ENCODE results near the gene GPR137. TPM values are rescaled to one million over a fixed set of nuclear protein-coding genes. Genes with fewer than 3 reads are reported as not detected.
"Not testable (repeated sequence)": the region's sequence is repeated elsewhere in the genome, so short reads cannot be mapped to it uniquely, and the experiment has no call there.

Gene GPR137
- total RNA-seq, 1 donor from 2014 or later, result 56.5 TPM

- Mint-ChIP-seq H3K36me3 (ENCODE audit: insufficient read depth) (peaks cover 5% of the 10 kb centered on the region), H3K9me3 (ENCODE audit: low read depth) (no peaks in the 10 kb centered on the region), H3K4me3 (ENCODE audit: low read depth) (peak overlapping the region; percentile 22), H3K27me3 (no peaks in the 10 kb centered on the region), H3K4me1 (ENCODE audit: low read depth) (peaks cover 11% of the 10 kb centered on the region), H3K27ac (no peak overlapping the region)
- no peak for DNase-seq (ENCODE audit: low spot score, unreplicated experiment)
- TF ChIP-seq, protein P1, sequence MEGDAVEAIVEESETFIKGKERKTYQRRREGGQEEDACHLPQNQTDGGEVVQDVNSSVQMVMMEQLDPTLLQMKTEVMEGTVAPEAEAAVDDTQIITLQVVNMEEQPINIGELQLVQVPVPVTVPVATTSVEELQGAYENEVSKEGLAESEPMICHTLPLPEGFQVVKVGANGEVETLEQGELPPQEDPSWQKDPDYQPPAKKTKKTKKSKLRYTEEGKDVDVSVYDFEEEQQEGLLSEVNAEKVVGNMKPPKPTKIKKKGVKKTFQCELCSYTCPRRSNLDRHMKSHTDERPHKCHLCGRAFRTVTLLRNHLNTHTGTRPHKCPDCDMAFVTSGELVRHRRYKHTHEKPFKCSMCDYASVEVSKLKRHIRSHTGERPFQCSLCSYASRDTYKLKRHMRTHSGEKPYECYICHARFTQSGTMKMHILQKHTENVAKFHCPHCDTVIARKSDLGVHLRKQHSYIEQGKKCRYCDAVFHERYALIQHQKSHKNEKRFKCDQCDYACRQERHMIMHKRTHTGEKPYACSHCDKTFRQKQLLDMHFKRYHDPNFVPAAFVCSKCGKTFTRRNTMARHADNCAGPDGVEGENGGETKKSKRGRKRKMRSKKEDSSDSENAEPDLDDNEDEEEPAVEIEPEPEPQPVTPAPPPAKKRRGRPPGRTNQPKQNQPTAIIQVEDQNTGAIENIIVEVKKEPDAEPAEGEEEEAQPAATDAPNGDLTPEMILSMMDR (IDR thresholded peaks at IDR 0.05; ENCODE audit: unreplicated experiment), result no peak
Observed at GRCh38 chr11:64243236-64243854, 42.3 kb upstream of the GPR137 start.

DNA sequence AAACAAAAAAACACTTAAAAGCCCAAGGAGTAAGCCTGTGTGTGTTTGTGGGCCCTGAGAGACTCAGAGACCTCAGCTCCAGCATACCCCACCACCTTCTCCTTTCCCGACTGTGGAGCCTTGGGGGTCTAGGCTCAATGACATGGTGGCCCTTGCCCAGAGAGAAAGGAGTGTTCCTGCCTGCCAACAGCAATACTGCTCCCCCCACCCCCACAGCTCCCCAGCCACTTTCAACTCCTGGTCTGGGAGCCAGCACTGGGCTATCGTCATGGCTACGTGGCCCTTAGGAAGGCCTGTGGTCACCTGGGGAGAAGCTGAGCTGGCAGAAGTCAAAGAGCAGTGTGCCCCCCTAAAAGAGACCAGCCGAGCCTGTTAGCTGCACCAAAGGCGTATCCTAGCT, 41.5 kb upstream of the GPR137 start:
- H3K4me3 Mint-ChIP-seq (ENCODE audit: low read depth), result peak overlapping the region; percentile 50
- H3K4me1 Mint-ChIP-seq (ENCODE audit: low read depth), result peaks cover 11% of the 10 kb centered on the region
- peaks cover 4% of the 10 kb centered on the region for H3K36me3 Mint-ChIP-seq (ENCODE audit: insufficient read depth)
- DNase-seq (ENCODE audit: low spot score, unreplicated experiment), result no peak
- no peak overlapping the region for H3K27ac Mint-ChIP-seq
- TF ChIP-seq, protein P1 (IDR thresholded peaks at IDR 0.05; ENCODE audit: unreplicated experiment), result no peak
- no peaks in the 10 kb centered on the region for H3K27me3 Mint-ChIP-seq
- H3K9me3 Mint-ChIP-seq (ENCODE audit: low read depth), result no peaks in the 10 kb centered on the region

DNA sequence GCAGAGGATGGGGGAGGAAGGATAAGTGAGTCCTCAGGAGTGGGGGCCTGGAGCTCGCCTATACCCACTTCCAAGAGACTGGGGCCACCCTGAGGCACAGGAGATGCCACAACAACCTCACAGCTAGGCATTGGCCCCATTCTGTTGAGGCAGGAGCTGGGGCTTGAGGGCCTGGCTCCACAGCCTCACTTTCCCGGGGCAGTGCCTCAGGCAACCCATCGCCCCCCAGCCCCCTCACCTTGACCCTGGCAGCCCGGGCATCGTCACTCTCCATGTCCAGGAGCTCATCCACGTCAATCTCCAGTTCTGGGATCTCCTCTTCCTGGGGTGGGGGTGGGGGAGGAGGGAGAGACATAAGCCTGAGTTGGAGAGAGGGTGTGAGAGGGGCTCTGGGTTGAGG, 40.7 kb upstream of the GPR137 start:
- peak overlapping the region; percentile 86 for H3K4me3 Mint-ChIP-seq (ENCODE audit: low read depth)
- H3K27me3 Mint-ChIP-seq, result peaks cover 2% of the 10 kb centered on the region
- TF ChIP-seq, protein P1 (IDR thresholded peaks at IDR 0.05; ENCODE audit: unreplicated experiment), result no peak
- peaks cover 11% of the 10 kb centered on the region for H3K4me1 Mint-ChIP-seq (ENCODE audit: low read depth)
- H3K9me3 Mint-ChIP-seq (ENCODE audit: low read depth), result no peaks in the 10 kb centered on the region
- no peak overlapping the region for H3K27ac Mint-ChIP-seq
- peaks cover 4% of the 10 kb centered on the region for H3K36me3 Mint-ChIP-seq (ENCODE audit: insufficient read depth)
- no peak for DNase-seq (ENCODE audit: low spot score, unreplicated experiment)

DNA sequence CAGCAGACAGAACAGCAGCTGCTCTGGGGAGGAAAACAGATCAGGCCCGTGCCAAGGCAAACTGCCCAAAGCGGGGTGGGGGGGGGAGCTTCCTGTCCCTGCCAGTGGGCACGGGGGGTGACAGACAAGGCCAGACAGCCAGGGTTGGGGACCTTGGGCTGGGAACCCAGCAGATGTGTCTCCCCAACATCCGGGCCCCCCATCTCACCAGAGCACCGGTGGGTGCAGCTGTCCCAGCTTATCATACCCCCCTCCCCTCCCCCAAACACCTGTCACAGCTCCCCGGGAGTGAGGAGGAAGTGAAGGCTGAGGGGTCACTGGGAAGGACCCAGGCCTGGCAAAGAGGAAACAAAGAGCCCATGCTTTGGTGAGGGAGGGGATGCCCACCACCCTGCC, 40.2 kb upstream of the GPR137 start:
- TF ChIP-seq, protein P1 (IDR thresholded peaks at IDR 0.05; ENCODE audit: unreplicated experiment), result no peak
- peaks cover 8% of the 10 kb centered on the region for H3K4me1 Mint-ChIP-seq (ENCODE audit: low read depth)
- H3K27ac Mint-ChIP-seq, result peak overlapping the region; percentile 90
- H3K9me3 Mint-ChIP-seq (ENCODE audit: low read depth), result no peaks in the 10 kb centered on the region
- no peak for DNase-seq (ENCODE audit: low spot score, unreplicated experiment)
- H3K36me3 Mint-ChIP-seq (ENCODE audit: insufficient read depth), result peaks cover 4% of the 10 kb centered on the region
- peak overlapping the region; percentile 86 for H3K4me3 Mint-ChIP-seq (ENCODE audit: low read depth)
- H3K27me3 Mint-ChIP-seq, result peaks cover 3% of the 10 kb centered on the region

GRCh38 chr11:64245797-64246620, 39.6 kb upstream of the GPR137 start:
- TF ChIP-seq, protein P1 (IDR thresholded peaks at IDR 0.05; ENCODE audit: unreplicated experiment), result no peak
- Mint-ChIP-seq H3K27me3 (peaks cover 3% of the 10 kb centered on the region), H3K4me1 (ENCODE audit: low read depth) (peaks cover 6% of the 10 kb centered on the region), H3K27ac (peak overlapping the region; percentile 90), H3K36me3 (ENCODE audit: insufficient read depth) (peaks cover 4% of the 10 kb centered on the region), H3K4me3 (ENCODE audit: low read depth) (peak overlapping the region; percentile 86), H3K9me3 (ENCODE audit: low read depth) (no peaks in the 10 kb centered on the region)
- DNase-seq (ENCODE audit: low spot score, unreplicated experiment), result no peak

DNA sequence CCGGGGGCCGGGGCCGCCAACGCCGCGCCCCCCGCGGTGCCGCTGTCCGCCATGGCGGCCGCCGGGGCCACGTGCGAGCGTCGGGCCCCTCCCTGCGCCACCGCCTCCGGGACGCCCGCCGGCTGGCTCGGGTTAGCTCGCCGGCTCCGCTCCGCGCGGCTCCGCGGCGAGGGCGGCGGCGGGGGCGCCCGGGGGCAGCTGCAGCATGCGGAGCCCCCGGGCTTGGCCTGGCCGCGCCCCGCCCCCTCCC, 39.1 kb upstream of the GPR137 start:
- H3K36me3 Mint-ChIP-seq (ENCODE audit: insufficient read depth); DNase-seq (ENCODE audit: low spot score, unreplicated experiment); H3K4me1 Mint-ChIP-seq (ENCODE audit: low read depth); H3K27me3 Mint-ChIP-seq; H3K27ac Mint-ChIP-seq; H3K9me3 Mint-ChIP-seq (ENCODE audit: low read depth): not testable (repeated sequence)
- H3K4me3 Mint-ChIP-seq (ENCODE audit: low read depth), result peak overlapping the region; percentile 86

Measured in progenitor cell of endocrine pancreas (in vitro differentiated cells).